HL-60/S4 (cell line): Measurements from ENCODE around the gene PRKD1.

ENCODE experiments used
- in situ Hi-C: fragments of 300-500 bp; cut with MboI; formaldehyde crosslinking; loops from 2 replicates; pipeline ENCODE4 v1.14.3; 2022; ENCODE audit warnings: low sequenced_read_pairs

PRKD1 gene

GRCh38 chr14:29687071-29687765 is 240.4 kb downstream of the PRKD1 start:
- in situ Hi-C loops, result no loop called here

DNA sequence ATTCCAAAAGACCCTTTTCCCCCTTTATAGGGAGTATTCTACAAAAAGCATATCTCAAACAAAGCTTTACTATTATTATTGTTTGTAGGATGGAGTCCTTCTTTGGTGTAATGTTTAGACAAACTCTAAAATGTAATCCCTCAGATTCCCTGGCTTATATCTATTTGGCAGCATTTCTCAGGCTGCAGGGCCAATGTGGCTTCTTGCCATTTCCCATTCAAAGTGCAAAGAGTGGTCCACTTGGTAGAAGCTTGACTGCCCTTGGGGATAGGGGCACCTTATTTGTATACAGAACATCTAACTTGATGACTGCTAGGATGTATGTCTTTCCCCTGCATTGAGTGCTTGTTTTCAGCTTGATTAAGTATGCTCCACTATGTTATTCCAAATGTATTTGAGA is 242.7 kb downstream of the PRKD1 start:
- in situ Hi-C loops, result no loop called here

- in situ Hi-C loops, result no loop called here
These were observed 244.9 kb downstream of the PRKD1 start for GRCh38 chr14:29682789-29683188.

DNA sequence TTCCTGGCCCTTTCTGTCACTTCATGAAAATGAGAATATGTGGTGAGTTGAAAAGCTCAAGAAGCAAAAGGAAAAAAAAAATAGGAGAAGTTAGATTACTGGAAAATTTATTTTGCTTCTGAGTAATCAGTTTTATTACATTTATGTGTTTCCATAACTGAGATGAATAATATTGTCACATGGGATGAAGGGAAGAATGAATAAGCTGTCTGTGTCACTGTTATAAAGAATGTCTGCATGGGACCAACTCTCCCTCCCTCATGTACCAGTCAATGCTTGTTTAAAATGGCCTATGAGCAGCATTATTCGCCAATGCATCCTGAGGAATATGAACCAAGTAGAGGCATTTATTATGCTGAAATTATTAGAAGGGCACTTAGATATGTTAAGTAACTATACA is 246.3 kb downstream of the PRKD1 start:
- in situ Hi-C loops, result no loop called here

DNA sequence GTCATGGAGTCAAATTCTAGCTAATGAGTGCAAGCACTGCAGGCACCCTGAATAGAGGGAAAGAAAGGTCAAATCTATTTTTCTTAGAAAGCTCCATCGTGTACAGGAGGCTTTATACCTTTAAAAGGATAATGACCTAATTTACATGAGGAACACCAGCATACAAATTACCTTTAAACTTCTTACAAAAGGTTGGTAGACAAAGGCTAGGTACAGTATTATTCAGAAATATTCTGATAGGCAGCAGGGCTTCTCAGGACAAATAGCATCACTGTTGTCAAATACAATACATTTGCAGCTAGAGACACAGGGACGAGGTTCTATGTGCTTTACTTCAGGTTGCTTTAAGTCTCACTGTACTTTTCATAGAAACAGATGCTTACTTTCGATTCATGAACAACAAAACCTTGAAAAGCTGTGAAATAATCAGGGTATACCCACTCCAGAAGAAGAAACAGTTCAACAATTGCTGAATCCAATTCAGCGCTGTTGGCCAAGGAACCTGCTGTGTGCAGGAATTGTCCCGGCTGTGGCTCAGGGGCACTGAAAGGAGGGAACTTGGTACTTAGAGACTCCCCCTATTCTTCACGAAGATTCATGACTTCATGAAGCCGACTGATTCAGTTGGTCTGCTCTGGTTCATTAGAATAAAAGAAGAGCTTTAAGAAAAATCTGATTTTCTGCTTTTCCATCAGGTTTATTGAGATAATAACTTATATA is 252.9 kb downstream of the PRKD1 start:
- in situ Hi-C loops, result no loop called here

DNA sequence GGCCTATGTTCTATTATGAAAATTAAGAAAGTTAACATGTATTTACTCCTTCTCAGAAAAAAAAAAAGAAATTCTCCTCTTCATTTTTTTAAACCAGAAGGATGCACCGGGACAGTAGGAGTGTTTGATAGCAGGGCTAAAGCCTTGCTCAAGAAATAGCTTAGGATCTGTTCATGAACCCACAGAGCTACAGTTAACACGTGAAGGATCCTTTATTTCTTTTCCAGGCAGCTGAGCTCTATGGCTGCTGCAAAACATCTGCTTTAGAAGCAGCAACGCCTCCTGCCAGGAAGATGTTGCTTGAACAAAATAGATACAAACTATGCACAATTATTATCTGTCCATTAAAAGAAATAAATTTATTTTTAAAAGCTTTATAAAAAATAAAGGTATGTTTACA is 254.8 kb downstream of the PRKD1 start:
- in situ Hi-C loops, result no loop called here

DNA sequence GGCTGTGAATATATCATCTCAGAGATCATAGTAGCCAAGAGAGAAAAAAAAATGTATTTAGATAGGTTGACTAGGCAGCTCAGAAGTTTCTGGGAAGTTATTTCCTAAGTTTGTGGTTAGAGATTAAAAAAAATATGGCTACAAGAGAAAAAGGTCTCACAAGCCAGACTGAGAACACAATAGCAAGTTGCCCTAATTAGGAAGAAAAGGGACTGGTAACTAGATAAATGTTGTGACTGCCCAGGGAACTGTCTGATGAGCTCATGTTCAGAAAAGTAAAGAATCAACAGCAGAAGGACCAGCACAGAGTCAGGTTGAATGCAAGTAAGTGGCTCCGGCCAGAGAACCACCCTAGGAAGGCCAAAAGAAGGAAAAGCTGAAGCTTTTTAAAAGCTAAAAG is 256.6 kb downstream of the PRKD1 start:
- in situ Hi-C loops, result no loop called here

DNA sequence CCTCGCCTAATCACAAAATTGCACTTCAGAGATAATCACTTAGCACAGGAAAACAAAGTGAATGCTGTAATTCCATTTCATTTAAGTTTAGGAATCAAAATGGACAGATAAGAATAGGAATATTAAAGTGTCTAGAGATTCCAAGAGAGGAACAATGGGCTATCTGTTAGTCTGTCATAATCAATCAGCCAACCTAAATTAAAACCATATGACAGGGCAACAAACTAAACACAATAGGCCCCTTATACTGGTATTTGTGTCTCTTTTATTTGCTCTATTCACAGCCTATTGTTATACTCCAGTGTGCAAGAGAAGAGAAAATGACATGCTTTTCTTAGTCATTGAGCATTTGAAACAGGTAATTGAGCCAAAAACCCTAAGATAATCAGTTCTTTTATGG is 259.4 kb downstream of the PRKD1 start:
- in situ Hi-C loops, result no loop called here

GRCh38 chr14:29664515-29664914 is 263.1 kb downstream of the PRKD1 start:
- in situ Hi-C loops, result no loop called here

GRCh38 chr14:29663281-29663801 is 264.3 kb downstream of the PRKD1 start:
- in situ Hi-C loops, result no loop called here

GRCh38 chr14:29654901-29655550 is 272.6 kb downstream of the PRKD1 start:
- in situ Hi-C loops, result no loop called here

DNA sequence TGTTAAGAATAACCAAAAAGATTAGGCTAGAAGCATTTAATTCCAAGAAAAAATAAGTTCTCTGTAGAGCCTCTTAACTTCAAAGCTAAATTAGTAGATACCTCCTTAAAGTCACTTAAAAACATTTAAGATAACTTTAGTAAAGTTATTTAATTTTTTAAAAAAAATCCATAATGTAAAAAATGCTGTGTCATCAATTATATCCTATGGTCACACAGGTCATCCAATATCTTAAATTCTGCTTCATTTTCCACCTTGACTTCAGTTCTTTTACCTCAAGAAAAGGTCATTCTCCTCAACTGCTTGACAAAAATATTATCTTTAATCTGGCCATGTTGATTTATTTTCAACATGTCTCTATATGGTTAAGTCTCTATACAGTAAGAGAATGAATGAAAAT is 274.3 kb downstream of the PRKD1 start:
- in situ Hi-C loops, result no loop called here

GRCh38 chr14:29652571-29652970 is 275.1 kb downstream of the PRKD1 start:
- in situ Hi-C loops, result no loop called here

- in situ Hi-C loops, result no loop called here
These were observed 276.9 kb downstream of the PRKD1 start for GRCh38 chr14:29650554-29651269.

DNA sequence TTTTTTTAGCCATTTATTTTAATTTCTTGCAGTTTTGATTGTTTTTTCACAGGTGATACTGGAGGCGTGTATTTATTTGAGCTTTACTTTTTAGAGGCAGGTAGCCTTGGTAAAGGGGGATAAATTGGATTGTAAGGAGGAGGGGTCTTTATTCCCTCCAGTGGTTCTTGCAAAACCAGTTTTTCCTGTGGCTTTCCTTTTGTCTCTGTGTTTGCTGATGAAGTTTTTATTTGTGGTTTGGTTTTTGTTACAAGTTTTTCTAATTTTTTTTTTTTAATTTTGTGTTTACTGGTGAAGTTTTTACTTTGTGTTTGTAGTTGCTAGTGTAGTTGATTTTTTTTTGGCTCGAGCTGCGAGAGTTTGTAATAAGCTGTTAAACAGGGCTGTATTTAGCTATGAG is 278.5 kb downstream of the PRKD1 start:
- in situ Hi-C loops, result no loop called here

DNA sequence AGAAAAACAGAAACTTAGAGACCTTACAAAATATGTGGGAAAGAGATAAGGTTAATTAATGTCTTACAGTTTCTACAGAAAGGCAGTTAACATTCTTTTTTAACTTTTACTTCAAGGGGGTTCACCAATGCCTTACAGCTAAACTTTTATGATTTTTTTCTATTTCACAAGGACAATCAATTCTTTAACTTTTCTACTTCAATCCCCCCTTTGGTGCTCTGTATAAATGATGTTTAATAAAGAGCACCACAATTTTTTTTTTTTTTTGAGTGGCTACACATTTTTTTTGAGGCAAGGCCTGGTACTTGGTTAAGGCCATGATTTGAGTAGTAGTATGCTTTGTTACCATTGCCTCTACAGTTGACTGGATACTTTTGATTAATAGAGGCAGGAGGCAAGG is 279.6 kb downstream of the PRKD1 start:
- in situ Hi-C loops, result no loop called here

DNA sequence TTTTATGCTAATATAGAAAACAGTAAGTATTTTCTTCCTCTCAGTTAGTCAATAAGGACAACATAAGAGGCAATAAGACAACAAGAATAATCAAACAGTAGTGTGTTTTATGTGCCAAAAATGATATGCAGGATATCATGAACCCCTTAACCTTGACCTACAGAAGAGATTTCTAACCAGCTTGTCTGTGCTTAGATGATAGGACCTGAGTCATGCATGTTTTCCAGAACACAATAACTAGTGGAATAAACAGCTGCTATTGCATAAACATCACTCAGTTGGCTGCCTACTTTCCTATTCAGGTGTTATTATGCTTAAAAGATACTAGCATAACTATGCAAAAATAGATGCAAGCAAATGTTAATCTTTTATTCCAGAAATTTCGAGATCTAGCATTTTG is 282.5 kb downstream of the PRKD1 start:
- in situ Hi-C loops, result no loop called here

DNA sequence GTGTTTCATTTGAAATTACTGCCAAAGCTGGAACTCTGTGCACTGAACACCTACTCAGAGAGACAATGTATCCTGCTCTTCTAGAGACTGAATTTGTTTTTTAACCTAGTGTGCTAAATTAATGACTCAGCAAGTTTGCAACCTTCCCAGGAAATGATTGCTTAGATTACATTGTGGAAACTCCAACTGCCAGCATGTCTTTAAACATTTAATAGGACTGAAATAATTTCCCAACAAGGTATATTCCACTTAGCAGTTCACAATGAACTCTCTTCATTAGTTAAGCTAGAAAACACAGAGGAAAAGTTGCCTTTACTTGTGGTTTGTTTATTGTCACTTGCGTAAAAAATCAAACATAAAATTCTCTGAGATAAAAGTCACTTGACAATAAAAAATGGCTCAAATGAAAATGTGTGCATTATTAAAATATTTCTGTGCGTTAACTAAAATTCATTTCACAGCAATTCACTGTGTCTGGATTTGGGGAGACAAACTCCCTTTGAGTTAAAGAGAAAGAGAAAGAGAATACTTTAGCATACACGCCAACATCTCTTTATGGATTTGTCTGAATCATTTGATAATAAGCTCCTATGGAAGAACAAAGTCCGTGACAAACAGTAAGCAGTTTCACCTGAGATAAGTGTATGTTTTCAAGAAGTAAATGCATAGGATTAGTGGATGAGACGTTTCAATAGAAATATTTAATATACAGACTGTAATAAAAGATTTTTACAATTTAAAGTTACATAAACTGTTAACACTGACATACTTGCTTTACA is 284.0 kb downstream of the PRKD1 start:
- in situ Hi-C loops, result no loop called here

DNA sequence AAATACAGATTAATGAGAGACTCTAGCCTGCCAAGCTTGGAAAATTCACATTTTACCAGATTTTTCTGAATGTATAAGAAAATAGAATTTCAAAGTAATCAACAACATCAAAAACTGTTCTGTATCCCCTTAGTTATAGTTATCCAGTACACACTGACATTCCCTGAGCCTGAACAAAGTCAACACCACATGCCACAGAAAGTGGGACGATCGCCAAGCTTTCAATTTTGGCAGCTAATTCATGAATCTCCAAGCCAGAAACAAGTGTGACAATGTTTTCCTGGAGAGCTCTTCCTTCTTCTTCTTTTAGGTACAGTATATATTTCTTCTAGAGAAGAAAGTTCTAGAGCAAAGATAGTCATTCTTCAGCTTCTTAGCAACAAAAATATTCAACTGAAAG is 290.2 kb downstream of the PRKD1 start:
- in situ Hi-C loops, result no loop called here

DNA sequence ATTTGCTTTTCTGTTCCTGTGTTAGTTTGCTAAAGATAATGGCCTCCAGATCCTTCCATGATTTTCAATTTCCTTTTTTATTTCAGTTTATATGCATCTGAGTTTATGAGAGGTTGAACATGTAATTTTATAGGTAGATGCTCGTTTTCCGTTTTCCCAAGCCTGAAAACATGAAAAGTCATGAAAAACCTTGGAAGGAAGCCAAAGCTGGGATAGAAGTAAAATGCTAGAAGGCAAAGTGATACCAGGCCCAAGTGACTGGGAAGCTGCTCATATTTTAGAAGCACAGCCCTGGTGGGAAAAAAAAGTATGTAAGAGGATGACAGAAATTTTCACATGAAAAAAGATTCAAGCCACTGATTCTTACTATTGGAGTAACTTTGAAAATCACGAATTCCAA is 290.8 kb downstream of the PRKD1 start:
- in situ Hi-C loops, result no loop called here
